Measurements from ENCODE around the gene FAH.

Gene FAH

GRCh38 chr15:80202016-80202315 is 49.2 kb downstream of the FAH start:
- no peak for DNase-seq

- DNase-seq: peak; percentile 1 to 33
Measured at GRCh38 chr15:80202641-80203360, 50.0 kb downstream of the FAH start.

GRCh38 chr15:80203361-80203885 is 50.6 kb downstream of the FAH start:
- DNase-seq: no peak

- peak in 1 of 2 experiments; percentile 16 for DNase-seq
Measured at GRCh38 chr15:80204231-80204630, 51.4 kb downstream of the FAH start.

- no peak for DNase-seq
Measured at GRCh38 chr15:80207887-80208286, 55.1 kb downstream of the FAH start.

- no peak for DNase-seq
Measured at GRCh38 chr15:80208758-80209734, 56.2 kb downstream of the FAH start.

- no peak for DNase-seq
Measured at GRCh38 chr15:80210611-80211573, 58.1 kb downstream of the FAH start.

GRCh38 chr15:80211976-80212375 is 59.2 kb downstream of the FAH start:
- DNase-seq: no peak

- no peak for DNase-seq
Measured at GRCh38 chr15:80214910-80215309, 62.1 kb downstream of the FAH start.

GRCh38 chr15:80216141-80216540 is 63.3 kb downstream of the FAH start:
- no peak for DNase-seq

GRCh38 chr15:80216911-80217310 is 64.1 kb downstream of the FAH start:
- no peak for DNase-seq

GRCh38 chr15:80217327-80217900 is 64.6 kb downstream of the FAH start:
- no peak for DNase-seq

- DNase-seq: no peak
Measured at GRCh38 chr15:80219955-80220354, 67.2 kb downstream of the FAH start.

GRCh38 chr15:80228959-80229610 is 76.3 kb downstream of the FAH start:
- DNase-seq: no peak

GRCh38 chr15:80231371-80231770 is 78.6 kb downstream of the FAH start:
- DNase-seq: no peak

- DNase-seq: no peak
Measured at GRCh38 chr15:80233581-80233980, 80.8 kb downstream of the FAH start.

- DNase-seq: peak in 1 of 2 experiments; percentile 47
Measured at GRCh38 chr15:80234883-80235282, 82.1 kb downstream of the FAH start.
